Neural cell (in vitro differentiated cells): ENCODE results near the gene SENP5. TPM values are rescaled to one million over a fixed set of nuclear protein-coding genes. Genes with fewer than 3 reads are reported as not detected.
"Not testable (repeated sequence)": the region's sequence is repeated elsewhere in the genome, so short reads cannot be mapped to it uniquely, and the experiment has no call there.

Experiments used
- H2AFZ ChIP-seq: fragments of 200-600, 300-800 bp; sonication (generic), shearing (Covaris generic); 2 replicates; pipeline ENCODE4 v1.6.0; 2014; ENCODE audit warnings: low read depth, mild to moderate bottlenecking, antibody characterized with exemption, low read length, moderate library complexity
- H3F3A ChIP-seq: fragments of 200-600 bp; shearing (Covaris generic); 2 replicates; pipeline ENCODE4 v1.6.1; 2016; ENCODE audit warnings: mild to moderate bottlenecking, moderate library complexity, mixed read lengths, antibody characterized with exemption, low read length; ENCODE audit not compliant: insufficient read depth, poor library complexity, severe bottlenecking
- H3K27ac ChIP-seq: fragments of 200-600, 300-800 bp; sonication (generic), shearing (Covaris generic); 2 replicates; pipeline ENCODE4 v1.5.1; 2014; ENCODE audit warnings: mild to moderate bottlenecking, low read length, moderate library complexity
- H3K27me3 ChIP-seq: fragments of 300-800, 200-600 bp; sonication (generic), shearing (Covaris generic); 2 replicates; pipeline ENCODE4 v1.6.0; 2014; ENCODE audit warnings: mild to moderate bottlenecking, low read depth, low read length, moderate library complexity; ENCODE audit not compliant: insufficient read depth
- H3K36me3 ChIP-seq: fragments of 300-800, 200-600 bp; sonication (generic), shearing (Covaris generic); 2 replicates; pipeline ENCODE4 v1.5.1; 2014; ENCODE audit warnings: mild to moderate bottlenecking, antibody characterized with exemption, low read length, moderate library complexity; ENCODE audit not compliant: insufficient read depth
- H3K4me2 ChIP-seq: fragments of 300-800, 200-600 bp; sonication (generic), shearing (Covaris generic); 2 replicates; pipeline ENCODE4 v1.6.0; 2014; ENCODE audit warnings: mild to moderate bottlenecking, low read length
- H3K4me3 ChIP-seq: fragments of 300-800, 200-600 bp; sonication (generic), shearing (Covaris generic); 2 replicates; pipeline ENCODE4 v1.5.1; 2014; ENCODE audit warnings: mild to moderate bottlenecking, low read length, moderate library complexity
- H3K79me2 ChIP-seq: fragments of 200-600 bp; shearing (Covaris generic); replicated peaks from 2 replicates; pipeline ENCODE4 v1.6.0; 2014; ENCODE audit warnings: mild to moderate bottlenecking, low read length, moderate library complexity; ENCODE audit not compliant: insufficient read depth
- H3K9ac ChIP-seq: fragments of 300-800, 200-600 bp; sonication (generic), shearing (Covaris generic); 2 replicates; pipeline ENCODE4 v1.6.1; 2016; ENCODE audit warnings: mild to moderate bottlenecking, low read length, mixed read lengths
- H3K9me2 ChIP-seq: fragments of 200-600 bp; shearing (Covaris generic); 2 replicates; pipeline ENCODE4 v1.6.1; 2016; ENCODE audit warnings: mild to moderate bottlenecking, low read length, mixed read lengths; ENCODE audit not compliant: insufficient read depth
- H3K9me3 ChIP-seq: fragments of 200-600, 300-800 bp; sonication (generic), shearing (Covaris generic); 2 replicates; pipeline ENCODE4 v1.6.1; 2016; ENCODE audit warnings: mild to moderate bottlenecking, mixed run types, low read length, moderate library complexity, mixed read lengths
- H4K20me1 ChIP-seq: fragments of 200-600 bp; shearing (Covaris generic); 2 replicates; pipeline ENCODE4 v1.6.1; 2016; ENCODE audit warnings: mild to moderate bottlenecking, mixed run types; ENCODE audit not compliant: insufficient read depth
- CTCF ChIP-seq: fragments of 450-650 bp; IDR thresholded peaks from 2 replicates; pipeline ENCODE4 v1.5.1; 2014; ENCODE audit warnings: antibody characterized with exemption, mild to moderate bottlenecking, moderate library complexity; ENCODE audit not compliant: poor library complexity, severe bottlenecking
- EP300 ChIP-seq: fragments of 450-650 bp; conservative IDR thresholded peaks from 2 replicates; pipeline ENCODE4 v1.6.1; 2014; ENCODE audit warnings: antibody characterized with exemption, mild to moderate bottlenecking, moderate library complexity; ENCODE audit not compliant: poor library complexity, severe bottlenecking
- POLR2AphosphoS5 ChIP-seq: IDR thresholded peaks from 2 replicates; pipeline ENCODE4 v1.6.1; 2012
- RAD21 ChIP-seq: fragments of 450-650 bp; conservative IDR thresholded peaks from 2 replicates; pipeline ENCODE4 v1.6.1; 2014; ENCODE audit warnings: antibody characterized with exemption, mild to moderate bottlenecking, moderate library complexity
- polyA plus RNA-seq: library from polyadenylated mRNA; depleted of rRNA; stranded (reverse); fragments of >200 nt; gene quantifications from 2 replicates; pipeline ENCODE4 v1.2.3, GENCODE V29; 2014

SENP5 gene
- polyA plus RNA-seq, 1 donor from 2014 or later, result 27.3 TPM

GRCh38 chr3:196835086-196835485 is 32.6 kb upstream of the SENP5 start:
- Histone ChIP-seq H3K9me3 (no peaks in the 10 kb centered on the region), H2AFZ (no peak overlapping the region), H3K9ac (no peak overlapping the region), H3F3A (no peaks in the 10 kb centered on the region), H4K20me1 (no peaks in the 10 kb centered on the region), H3K36me3 (no peaks in the 10 kb centered on the region), H3K9me2 (no peaks in the 10 kb centered on the region), H3K79me2 (no peaks in the 10 kb centered on the region), H3K27me3 (no peaks in the 10 kb centered on the region), H3K4me3 (no peak overlapping the region), H3K4me2 (no peak overlapping the region), H3K27ac (no peak overlapping the region)
- TF ChIP-seq EP300, result no peak
- no peak for TF ChIP-seq CTCF

DNA sequence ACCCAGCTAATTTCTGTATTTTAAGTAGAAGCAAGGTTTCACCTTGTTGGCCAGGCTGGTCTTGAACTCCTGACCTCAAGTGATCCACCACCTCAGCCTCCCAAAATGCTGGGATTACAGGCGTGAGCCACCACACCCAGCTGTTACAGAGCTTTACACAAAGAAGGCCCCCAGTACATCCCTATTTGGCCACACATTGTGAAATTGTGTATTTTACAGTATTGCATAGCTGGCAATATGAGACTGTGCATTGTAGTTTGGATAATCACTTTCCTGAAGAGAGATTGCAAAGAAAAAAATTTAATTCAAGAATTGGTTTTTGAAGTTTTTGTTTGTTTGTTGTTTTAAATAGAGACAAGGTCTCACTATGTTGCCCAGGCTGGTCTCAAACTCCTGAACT is 31.1 kb upstream of the SENP5 start:
- not testable (repeated sequence) for H3K36me3 ChIP-seq, H3K9me3 ChIP-seq, H3F3A ChIP-seq, H3K9me2 ChIP-seq, H4K20me1 ChIP-seq, H3K27me3 ChIP-seq, H2AFZ ChIP-seq, H3K27ac ChIP-seq, H3K9ac ChIP-seq, H3K4me3 ChIP-seq, H3K4me2 ChIP-seq, H3K79me2 ChIP-seq

GRCh38 chr3:196837819-196838420 is 29.8 kb upstream of the SENP5 start:
- Histone ChIP-seq H3K4me2 (no peak overlapping the region), H3K79me2 (no peaks in the 10 kb centered on the region), H3F3A (no peaks in the 10 kb centered on the region), H3K4me3 (no peak overlapping the region), H3K27me3 (no peaks in the 10 kb centered on the region), H3K36me3 (no peaks in the 10 kb centered on the region), H3K9ac (no peak overlapping the region), H3K27ac (no peak overlapping the region), H4K20me1 (no peaks in the 10 kb centered on the region), H3K9me3 (no peaks in the 10 kb centered on the region), H3K9me2 (no peaks in the 10 kb centered on the region), H2AFZ (no peak overlapping the region)
- no peak for TF ChIP-seq EP300
- TF ChIP-seq POLR2AphosphoS5, result peak; percentile 13
- peak; percentile 24 for TF ChIP-seq RAD21

DNA sequence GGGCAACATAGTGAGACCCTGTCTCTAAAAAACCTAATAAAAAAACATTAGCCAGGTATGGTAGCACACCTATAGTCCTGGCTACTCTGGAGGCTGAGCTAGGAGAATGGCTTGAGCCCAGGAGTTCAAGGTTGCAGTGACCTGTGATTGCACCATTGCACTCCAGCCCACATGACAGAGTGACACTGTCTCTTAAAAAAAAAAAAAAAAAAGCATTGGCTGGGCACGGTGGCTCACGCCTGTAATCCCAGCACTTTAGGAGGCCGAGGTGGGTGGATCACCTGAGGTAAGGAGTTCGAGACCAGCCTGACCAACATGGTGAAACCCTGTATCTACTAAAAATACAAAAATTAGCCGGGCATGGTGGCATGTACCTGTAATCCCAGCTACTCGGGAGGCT is 28.4 kb upstream of the SENP5 start:
- H3K27ac ChIP-seq, H3K4me3 ChIP-seq, H3K9me3 ChIP-seq, H3K79me2 ChIP-seq, H3K9ac ChIP-seq, H3K27me3 ChIP-seq, H3K9me2 ChIP-seq, H3F3A ChIP-seq, H3K4me2 ChIP-seq, H4K20me1 ChIP-seq, H2AFZ ChIP-seq, H3K36me3 ChIP-seq: not testable (repeated sequence)
